Prostate gland (tissue), 2 donors: ENCODE results near the gene DPPA2.

Experiments
- POLR2A ChIP-seq: fragments of 450-650 bp; IDR thresholded peaks from one replicate; pipeline ENCODE4 v1.6.1; 2016; ENCODE audit warnings: antibody characterized with exemption, mild to moderate bottlenecking
- POLR2AphosphoS5 ChIP-seq: sonication (generic); formaldehyde crosslinking; IDR thresholded peaks from one replicate; pipeline ENCODE4 v1.6.1; 2017; ENCODE audit warnings: antibody characterized with exemption
- TF ChIP-seq, protein P1 (sequence below), 4 experiments: fragments of 200-600 bp in 2 of 4; fragments of 450-650 bp in 2 of 4; sonication (generic) in 2 of 4; IDR thresholded peaks; 1 replicate in 3 of 4; 2 replicates in 1 of 4; pipeline ENCODE4 v1.5.1; 2016 to 2019; ENCODE audit warnings: antibody characterized with exemption in 4 of 4, mild to moderate bottlenecking in 2 of 4, moderate library complexity in 2 of 4

DNA sequence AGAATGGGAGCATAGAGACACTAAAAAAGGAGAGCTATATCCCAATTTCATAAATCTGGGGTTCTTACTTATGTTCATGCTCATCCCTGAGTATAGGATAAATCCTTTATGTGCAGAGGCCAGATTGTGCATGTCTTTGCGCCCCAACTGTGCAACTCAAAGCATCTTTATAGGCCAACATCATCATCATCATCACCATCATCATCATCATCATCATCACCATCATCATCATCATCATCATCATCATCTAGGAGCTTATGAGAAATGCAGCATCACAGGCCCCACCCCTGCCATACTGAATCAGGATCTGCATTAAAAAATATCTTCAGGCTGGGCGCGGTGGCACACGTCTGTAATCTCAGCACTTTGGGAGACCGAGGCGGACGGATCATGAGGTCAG lies 45.5 kb downstream of the DPPA2 start:
- TF ChIP-seq, protein P1, sequence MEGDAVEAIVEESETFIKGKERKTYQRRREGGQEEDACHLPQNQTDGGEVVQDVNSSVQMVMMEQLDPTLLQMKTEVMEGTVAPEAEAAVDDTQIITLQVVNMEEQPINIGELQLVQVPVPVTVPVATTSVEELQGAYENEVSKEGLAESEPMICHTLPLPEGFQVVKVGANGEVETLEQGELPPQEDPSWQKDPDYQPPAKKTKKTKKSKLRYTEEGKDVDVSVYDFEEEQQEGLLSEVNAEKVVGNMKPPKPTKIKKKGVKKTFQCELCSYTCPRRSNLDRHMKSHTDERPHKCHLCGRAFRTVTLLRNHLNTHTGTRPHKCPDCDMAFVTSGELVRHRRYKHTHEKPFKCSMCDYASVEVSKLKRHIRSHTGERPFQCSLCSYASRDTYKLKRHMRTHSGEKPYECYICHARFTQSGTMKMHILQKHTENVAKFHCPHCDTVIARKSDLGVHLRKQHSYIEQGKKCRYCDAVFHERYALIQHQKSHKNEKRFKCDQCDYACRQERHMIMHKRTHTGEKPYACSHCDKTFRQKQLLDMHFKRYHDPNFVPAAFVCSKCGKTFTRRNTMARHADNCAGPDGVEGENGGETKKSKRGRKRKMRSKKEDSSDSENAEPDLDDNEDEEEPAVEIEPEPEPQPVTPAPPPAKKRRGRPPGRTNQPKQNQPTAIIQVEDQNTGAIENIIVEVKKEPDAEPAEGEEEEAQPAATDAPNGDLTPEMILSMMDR (IDR thresholded peaks at IDR 0.05), result no peak
- TF ChIP-seq POLR2AphosphoS5 (no peak), POLR2A (no peak)
